Upper lobe of left lung (tissue), 6 donors: ENCODE measurements around the gene ARHGEF40. TPM values are rescaled to one million over a fixed set of nuclear protein-coding genes. Genes with fewer than 3 reads are reported as not detected.

Experiments used
- ATAC-seq, 2 donors: fragments of 200-7000 bp; cut with Tn5 transposase; one replicate each; pipeline ENCODE4 v1.9.1; 2022; ENCODE audit warnings: mild to moderate bottlenecking in 2 of 2, moderate library complexity in 2 of 2; ENCODE audit not compliant: low FRiP score in 2 of 2
- DNase-seq, 2 donors: peaks; one replicate each; pipeline ENCODE4 v3.0.0-alpha.2; 2019 to 2020
- H3K27ac ChIP-seq, 4 donors: fragments of 200-600 bp; sonication (generic); one replicate each; pipeline ENCODE4 v1.5.1; 2016 to 2019
- H3K27me3 ChIP-seq, 4 donors: fragments of 200-600 bp; sonication (generic); one replicate each; pipeline ENCODE4 v1.5.1; 2017 to 2019
- H3K36me3 ChIP-seq, 4 donors: fragments of 200-600 bp; sonication (generic); one replicate each; pipeline ENCODE4 v1.5.1; 2016 to 2019
- H3K4me1 ChIP-seq, 4 donors: fragments of 200-600 bp; sonication (generic); one replicate each; pipeline ENCODE4 v1.5.1; 2018 to 2019
- H3K4me3 ChIP-seq, 4 donors: fragments of 200-600 bp; sonication (generic); one replicate each; pipeline ENCODE4 v1.5.1; 2017 to 2019; ENCODE audit warnings: mild to moderate bottlenecking in 2 of 4, moderate library complexity in 1 of 4
- H3K9me3 ChIP-seq, 4 donors: fragments of 200-600 bp; sonication (generic); one replicate each; pipeline ENCODE4 v1.5.1; 2018 to 2019
- EP300 ChIP-seq, 4 donors: sonication (generic); formaldehyde crosslinking; IDR thresholded peaks; one replicate each; pipeline ENCODE4 v1.5.1; 2017; ENCODE audit warnings: antibody characterized with exemption in 4 of 4, control low read depth in 2 of 4
- POLR2A ChIP-seq, 4 donors: fragments of 450-650 bp; IDR thresholded peaks; one replicate each; pipeline ENCODE4 v1.5.1; 2016 to 2017; ENCODE audit warnings: antibody characterized with exemption in 4 of 4, mild to moderate bottlenecking in 2 of 4
- POLR2AphosphoS5 ChIP-seq, 2 donors: sonication (generic); formaldehyde crosslinking; IDR thresholded peaks; one replicate each; pipeline ENCODE4 v1.5.1; 2017; ENCODE audit warnings: antibody characterized with exemption in 2 of 2
- WGBS, 2 donors: methylation state at CpG; one replicate each; pipeline ENCODE4 v1.1.5; 2017 to 2018; 5-methylcytosine and 5-hydroxymethylcytosine counted together
- total RNA-seq, 6 donors: library from RNA; depleted of rRNA in 4 of 6; stranded (reverse); fragments of >200 nt in 4 of 6; gene quantifications; one replicate each; pipeline versions ENCODE4 v1.1.0 to v1.2.1, GENCODE V29; 2016 to 2021
- TF ChIP-seq, protein P1 (sequence below), 6 experiments: fragments of 450-650 bp in 4 of 6; fragments of 200-600 bp in 2 of 6; sonication (generic) in 2 of 6; IDR thresholded peaks; one replicate each; pipeline ENCODE4 v1.5.1; 2016 to 2019; ENCODE audit warnings: antibody characterized with exemption in 6 of 6
- donor health status: DM: no; HTN: no; CAD: no; lungs with moderate emphysema.
- donor health status: DM: no; HTN: yes; CAD: no; lungs with severe emphysema.

The ARHGEF40 gene
- total RNA-seq, 6 donors from 2014 or later: 24.8 to 74.4 (median 36.0) TPM

- no peak for TF ChIP-seq EP300 (IDR thresholded peaks at IDR 0.05)
- no peak for TF ChIP-seq POLR2AphosphoS5 (IDR thresholded peaks at IDR 0.05)
- 82% methylated on average over 6 of the region's 6 CpGs for WGBS, 2 donors
- H3K9me3 ChIP-seq: no peaks in the 10 kb centered on the region
- ATAC-seq (no peak), DNase-seq (no peak)
- no peak overlapping the region for H3K4me3 ChIP-seq
- H3K27ac ChIP-seq: no peak overlapping the region
- H3K36me3 ChIP-seq: no peaks in the 10 kb centered on the region
- H3K4me1 ChIP-seq: peaks cover 27 to 29% (median 28%) of the 10 kb centered on the region in 4 donors
- no peaks in the 10 kb centered on the region for H3K27me3 ChIP-seq
Observed at GRCh38 chr14:21109377-21110138, 39.5 kb downstream of the ARHGEF40 start.

- WGBS, 2 donors: 86 to 87% methylated on average over 4 of the region's 4 CpGs
- TF ChIP-seq POLR2AphosphoS5 (IDR thresholded peaks at IDR 0.05) (no peak), POLR2A (IDR thresholded peaks at IDR 0.05) (no peak), EP300 (IDR thresholded peaks at IDR 0.05) (no peak)
- TF ChIP-seq, protein P1, sequence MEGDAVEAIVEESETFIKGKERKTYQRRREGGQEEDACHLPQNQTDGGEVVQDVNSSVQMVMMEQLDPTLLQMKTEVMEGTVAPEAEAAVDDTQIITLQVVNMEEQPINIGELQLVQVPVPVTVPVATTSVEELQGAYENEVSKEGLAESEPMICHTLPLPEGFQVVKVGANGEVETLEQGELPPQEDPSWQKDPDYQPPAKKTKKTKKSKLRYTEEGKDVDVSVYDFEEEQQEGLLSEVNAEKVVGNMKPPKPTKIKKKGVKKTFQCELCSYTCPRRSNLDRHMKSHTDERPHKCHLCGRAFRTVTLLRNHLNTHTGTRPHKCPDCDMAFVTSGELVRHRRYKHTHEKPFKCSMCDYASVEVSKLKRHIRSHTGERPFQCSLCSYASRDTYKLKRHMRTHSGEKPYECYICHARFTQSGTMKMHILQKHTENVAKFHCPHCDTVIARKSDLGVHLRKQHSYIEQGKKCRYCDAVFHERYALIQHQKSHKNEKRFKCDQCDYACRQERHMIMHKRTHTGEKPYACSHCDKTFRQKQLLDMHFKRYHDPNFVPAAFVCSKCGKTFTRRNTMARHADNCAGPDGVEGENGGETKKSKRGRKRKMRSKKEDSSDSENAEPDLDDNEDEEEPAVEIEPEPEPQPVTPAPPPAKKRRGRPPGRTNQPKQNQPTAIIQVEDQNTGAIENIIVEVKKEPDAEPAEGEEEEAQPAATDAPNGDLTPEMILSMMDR (IDR thresholded peaks at IDR 0.05): no peak
- ATAC-seq (no peak), DNase-seq (no peak)
- Histone ChIP-seq H3K9me3 (no peaks in the 10 kb centered on the region), H3K4me1 (peaks cover 0 to 3% (median 1%) of the 10 kb centered on the region in 4 donors), H3K4me3 (no peak overlapping the region), H3K27ac (no peak overlapping the region), H3K36me3 (no peaks in the 10 kb centered on the region), H3K27me3 (no peaks in the 10 kb centered on the region)
Observed at GRCh38 chr14:21112255-21112654, 42.2 kb downstream of the ARHGEF40 start.

DNA sequence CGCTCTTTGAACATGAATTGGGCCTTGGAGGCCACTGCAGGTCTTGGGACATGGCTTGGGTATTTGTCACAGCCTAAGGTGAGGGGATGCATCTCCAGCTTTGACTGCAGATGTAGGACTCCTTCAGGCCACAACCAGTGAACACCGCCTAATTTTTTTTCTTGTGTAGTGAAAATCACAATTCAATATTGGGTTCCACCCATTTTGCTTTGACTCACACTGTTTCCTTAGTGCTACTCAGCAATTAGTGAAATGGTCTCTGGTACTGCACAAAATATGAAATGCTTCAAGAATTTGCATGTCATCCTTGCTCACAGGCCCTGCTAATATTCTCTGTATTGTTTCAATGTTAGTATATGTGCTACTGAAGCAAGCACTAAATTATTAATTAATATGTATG, 43.3 kb downstream of the ARHGEF40 start:
- H3K27me3 ChIP-seq: no peaks in the 10 kb centered on the region
- H3K4me1 ChIP-seq: no peaks in the 10 kb centered on the region
- H3K27ac ChIP-seq: no peak overlapping the region
- H3K36me3 ChIP-seq: no peaks in the 10 kb centered on the region
- DNase-seq: no peak
- 94 to 100% methylated on average over 2 of the region's 2 CpGs for WGBS, 2 donors
- H3K9me3 ChIP-seq: no peaks in the 10 kb centered on the region
- ATAC-seq: no peak
- TF ChIP-seq EP300 (IDR thresholded peaks at IDR 0.05) (no peak), POLR2A (IDR thresholded peaks at IDR 0.05) (no peak), POLR2AphosphoS5 (IDR thresholded peaks at IDR 0.05) (no peak)
- TF ChIP-seq, protein P1 (IDR thresholded peaks at IDR 0.05): no peak
- H3K4me3 ChIP-seq: no peak overlapping the region

- Histone ChIP-seq H3K4me3 (no peak overlapping the region), H3K27ac (no peak overlapping the region), H3K4me1 (no peaks in the 10 kb centered on the region), H3K9me3 (no peaks in the 10 kb centered on the region), H3K36me3 (no peaks in the 10 kb centered on the region), H3K27me3 (no peaks in the 10 kb centered on the region)
- no peak for DNase-seq
- 93 to 98% methylated on average over 3 of the region's 3 CpGs for WGBS, 2 donors
- ATAC-seq: no peak
- TF ChIP-seq, protein P1 (IDR thresholded peaks at IDR 0.05): no peak
- TF ChIP-seq POLR2A (IDR thresholded peaks at IDR 0.05): no peak
- TF ChIP-seq POLR2AphosphoS5 (IDR thresholded peaks at IDR 0.05): no peak
- TF ChIP-seq EP300 (IDR thresholded peaks at IDR 0.05): no peak
Observed at GRCh38 chr14:21118933-21119332, 48.8 kb downstream of the ARHGEF40 start.

- 66 to 67% methylated on average over 6 of the region's 6 CpGs for WGBS, 2 donors
- H3K27ac ChIP-seq: no peak overlapping the region
- TF ChIP-seq POLR2AphosphoS5 (IDR thresholded peaks at IDR 0.05): no peak
- H3K27me3 ChIP-seq: no peaks in the 10 kb centered on the region
- no peaks in the 10 kb centered on the region for H3K4me1 ChIP-seq
- ATAC-seq (no peak), DNase-seq (no peak)
- no peaks in the 10 kb centered on the region for H3K9me3 ChIP-seq
- H3K4me3 ChIP-seq: no peak overlapping the region
- no peaks in the 10 kb centered on the region for H3K36me3 ChIP-seq
Observed at GRCh38 chr14:21120686-21121085, 50.6 kb downstream of the ARHGEF40 start.

- no peak overlapping the region for H3K27ac ChIP-seq
- DNase-seq: no peak
- H3K36me3 ChIP-seq: no peaks in the 10 kb centered on the region
- no peaks in the 10 kb centered on the region for H3K27me3 ChIP-seq
- TF ChIP-seq POLR2AphosphoS5 (IDR thresholded peaks at IDR 0.05) (no peak), POLR2A (IDR thresholded peaks at IDR 0.05) (no peak), EP300 (IDR thresholded peaks at IDR 0.05) (no peak)
- TF ChIP-seq, protein P1 (IDR thresholded peaks at IDR 0.05): no peak
- 71 to 76% methylated on average over 1 of the region's 1 CpG for WGBS, 2 donors
- H3K4me1 ChIP-seq: no peaks in the 10 kb centered on the region
- no peaks in the 10 kb centered on the region for H3K9me3 ChIP-seq
- no peak for ATAC-seq
- no peak overlapping the region for H3K4me3 ChIP-seq
Observed at GRCh38 chr14:21121122-21121521, 51.0 kb downstream of the ARHGEF40 start.
